IMR-90 (cell line): ENCODE results near the gene GALK1. TPM values are rescaled to one million over a fixed set of nuclear protein-coding genes. Genes with fewer than 3 reads are reported as not detected.
A peak's percentile ranks its signal among the peaks of the same experiment; 100 is the strongest.

Experiments
- ATAC-seq: fragments of 200-7000 bp; cut with Tn5 transposase; 2 replicates; pipeline ENCODE4 v1.9.1; 2020; ENCODE audit warnings: low read depth, mild to moderate bottlenecking, moderate library complexity
- BruUV-seq: library from RNA; stranded (reverse); fragments of 400-500 nt; replicated peaks from 2 replicates; lab custom pipeline; 2021; lab: Mats Ljungman, UMichigan
- CTCF ChIA-PET: fragments of 300-600 bp; formaldehyde crosslinking; extraction: SDS; loops from one replicate; lab custom pipeline; 2021; ENCODE audit warnings: antibody characterized with exemption; lab: Yijun Ruan, JAX
- POLR2A ChIA-PET: fragments of 300-600 bp; sonication (Branson Sonifier 250); formaldehyde crosslinking; loops from one replicate; lab custom pipeline; 2022; ENCODE audit warnings: antibody characterized with exemption; ENCODE audit not compliant: unreplicated experiment; lab: Charles Lee
- DNase-seq: peaks from one replicate; pipeline ENCODE4 v3.0.0; 2013
- H2AFZ ChIP-seq: replicated peaks from 2 replicates; pipeline ENCODE3; 2013; ENCODE audit warnings: low read length, mild to moderate bottlenecking; ENCODE audit not compliant: poor library complexity
- H2AK5ac ChIP-seq: 2 replicates; pipeline ENCODE4 v1.6.1; 2013; ENCODE audit warnings: low read depth, low read length, inconsistent platforms
- H2AK9ac ChIP-seq: replicated peaks from 2 replicates; pipeline ENCODE3; 2013; ENCODE audit warnings: mild to moderate bottlenecking, low read depth, low read length, moderate library complexity; ENCODE audit not compliant: poor library complexity
- H2BK120ac ChIP-seq: 2 replicates; pipeline ENCODE4 v1.6.1; 2013; ENCODE audit warnings: low read depth, low read length, inconsistent platforms
- H2BK15ac ChIP-seq: 3 replicates; pipeline ENCODE4 v1.6.1; 2013; ENCODE audit warnings: low read depth, low read length, inconsistent platforms
- H2BK20ac ChIP-seq: 2 replicates; pipeline ENCODE4 v1.6.1; 2013; ENCODE audit warnings: low read depth, mild to moderate bottlenecking, inconsistent platforms, low read length, moderate library complexity
- H2BK5ac ChIP-seq: 2 replicates; pipeline ENCODE4 v1.6.1; 2013; ENCODE audit warnings: mild to moderate bottlenecking, low read depth, low read length, inconsistent platforms; ENCODE audit not compliant: poor library complexity, severe bottlenecking
- H3K14ac ChIP-seq: replicated peaks from 2 replicates; pipeline ENCODE4 v1.6.1; 2013; ENCODE audit warnings: low read depth, low read length, inconsistent platforms
- H3K18ac ChIP-seq: 2 replicates; pipeline ENCODE4 v1.6.1; 2013; ENCODE audit warnings: low read depth, low read length, control low read depth
- H3K23ac ChIP-seq: 2 replicates; pipeline ENCODE4 v1.6.1; 2013; ENCODE audit warnings: low read depth, low read length, inconsistent platforms
- H3K27ac ChIP-seq: 2 replicates; pipeline ENCODE4 v1.5.1; 2013; ENCODE audit warnings: mild to moderate bottlenecking, control low read depth, low read length; ENCODE audit not compliant: insufficient read depth
- H3K27me3 ChIP-seq: 2 replicates; pipeline ENCODE4 v1.6.1; 2013; ENCODE audit warnings: low read length; ENCODE audit not compliant: control insufficient read depth, insufficient read depth
- H3K36me3 ChIP-seq: 2 replicates; pipeline ENCODE4 v1.6.1; 2013; ENCODE audit warnings: low read length, mixed read lengths; ENCODE audit not compliant: control insufficient read depth, insufficient read depth
- H3K4ac ChIP-seq: 2 replicates; pipeline ENCODE4 v1.6.1; 2013; ENCODE audit warnings: low read depth, low read length, inconsistent platforms
- H3K4me1 ChIP-seq: 2 replicates; pipeline ENCODE4 v1.6.1; 2013; ENCODE audit warnings: low read length, mixed read lengths; ENCODE audit not compliant: control insufficient read depth, insufficient read depth
- H3K4me2 ChIP-seq: 2 replicates; pipeline ENCODE4 v1.6.1; 2013; ENCODE audit warnings: low read depth, mild to moderate bottlenecking, control low read depth, low read length, moderate library complexity
- H3K4me3 ChIP-seq: 2 replicates; pipeline ENCODE4 v1.5.1; 2013; ENCODE audit warnings: low read depth, mild to moderate bottlenecking, control low read depth, low read length, moderate library complexity; ENCODE audit not compliant: insufficient read depth
- H3K56ac ChIP-seq: 2 replicates; pipeline ENCODE4 v1.6.1; 2013; ENCODE audit warnings: low read length, inconsistent platforms; ENCODE audit not compliant: insufficient read depth; ENCODE audit errors: extremely low read depth
- H3K79me1 ChIP-seq, 2 experiments: 2 replicates each; pipeline ENCODE4 v1.6.1; 2013; ENCODE audit warnings: low read length in 2 of 2, inconsistent platforms in 1 of 2, low read depth in 1 of 2
- H3K9ac ChIP-seq: 2 replicates; pipeline ENCODE4 v1.6.1; 2013; ENCODE audit warnings: low read depth, low read length, control low read depth
- H3K9me1 ChIP-seq: 2 replicates; pipeline ENCODE4 v1.6.1; 2013; ENCODE audit warnings: low read length, inconsistent platforms; ENCODE audit not compliant: insufficient read depth
- H3K9me3 ChIP-seq: 2 replicates; pipeline ENCODE4 v1.6.1; 2013; ENCODE audit warnings: low read length; ENCODE audit not compliant: control insufficient read depth, insufficient read depth
- H4K20me1 ChIP-seq: 2 replicates; pipeline ENCODE4 v1.6.1; 2013; ENCODE audit warnings: low read length, inconsistent platforms; ENCODE audit not compliant: insufficient read depth
- H4K5ac ChIP-seq: 2 replicates; pipeline ENCODE4 v1.6.1; 2013; ENCODE audit warnings: mild to moderate bottlenecking, low read depth, low read length, control low read depth
- H4K8ac ChIP-seq, 2 experiments: 2 replicates each; pipeline ENCODE4 v1.6.1; 2013; ENCODE audit warnings: low read depth in 2 of 2, low read length in 2 of 2, control low read depth in 1 of 2, inconsistent platforms in 1 of 2
- H4K91ac ChIP-seq: 2 replicates; pipeline ENCODE4 v1.6.1; 2013; ENCODE audit warnings: low read depth, low read length, inconsistent platforms; ENCODE audit not compliant: insufficient read depth
- BHLHE40 ChIP-seq: fragments of 150-350 bp; IDR thresholded peaks from 2 replicates; pipeline ENCODE4 v1.6.1; 2016; ENCODE audit warnings: mild to moderate bottlenecking, low read depth, low read length
- CEBPB ChIP-seq: IDR thresholded peaks from 2 replicates; pipeline ENCODE4 v1.6.1; 2012; ENCODE audit warnings: low read depth, low read length, improper control_type of control experiment
- CHD1 ChIP-seq: IDR thresholded peaks from 2 replicates; pipeline ENCODE4 v1.6.1; 2012; ENCODE audit warnings: low read depth, low read length, improper control_type of control experiment
- ELK1 ChIP-seq: fragments of 150-350 bp; IDR thresholded peaks from 2 replicates; pipeline ENCODE4 v1.6.1; 2016; ENCODE audit warnings: low read depth, mild to moderate bottlenecking, low read length, moderate library complexity, borderline replicate concordance
- FOS ChIP-seq: fragments of 150-350 bp; IDR thresholded peaks from 2 replicates; pipeline ENCODE4 v1.6.1; 2016; ENCODE audit warnings: low read depth, low read length
- MAFK ChIP-seq: IDR thresholded peaks from 2 replicates; pipeline ENCODE4 v1.6.1; 2012; ENCODE audit warnings: low read depth, low read length, improper control_type of control experiment
- MAZ ChIP-seq: IDR thresholded peaks from 2 replicates; pipeline ENCODE4 v1.6.1; 2012; ENCODE audit warnings: low read depth, mild to moderate bottlenecking, low read length, improper control_type of control experiment, moderate library complexity, borderline replicate concordance
- MXI1 ChIP-seq: IDR thresholded peaks from 2 replicates; pipeline ENCODE4 v1.6.1; 2012; ENCODE audit warnings: low read depth, mild to moderate bottlenecking, low read length, moderate library complexity, borderline replicate concordance
- NFE2L2 ChIP-seq: fragments of 150-350 bp; IDR thresholded peaks from 2 replicates; pipeline ENCODE4 v1.6.1; 2016; ENCODE audit warnings: low read depth, mild to moderate bottlenecking, low read length
- POLR2A ChIP-seq: IDR thresholded peaks from 2 replicates; pipeline ENCODE4 v1.6.1; 2012; ENCODE audit warnings: mild to moderate bottlenecking, low read depth, low read length
- RAD21 ChIP-seq: IDR thresholded peaks from 2 replicates; pipeline ENCODE4 v1.6.1; 2012; ENCODE audit warnings: low read length, improper control_type of control experiment
- RCOR1 ChIP-seq: IDR thresholded peaks from 2 replicates; pipeline ENCODE4 v1.6.1; 2012; ENCODE audit warnings: mild to moderate bottlenecking, low read length, improper control_type of control experiment; ENCODE audit not compliant: insufficient replicate concordance
- RFX5 ChIP-seq: IDR thresholded peaks from 2 replicates; pipeline ENCODE4 v1.8.0; 2012; ENCODE audit warnings: low read depth, mild to moderate bottlenecking, low read length, moderate library complexity
- SMC3 ChIP-seq: fragments of 150-350 bp; IDR thresholded peaks from 2 replicates; pipeline ENCODE4 v1.6.1; 2016; ENCODE audit warnings: low read depth, mild to moderate bottlenecking, antibody characterized with exemption, low read length, moderate library complexity
- WGBS, 2 experiments: methylation state at CpG; one replicate each; pipeline versions ENCODE4 v1.1.5 to v1.1.7; 2013; ENCODE audit warnings: missing lambda C conversion rate in 2 of 2; ENCODE audit not compliant: insufficient read length in 1 of 2; ENCODE audit errors: extremely low coverage in 2 of 2; 5-methylcytosine and 5-hydroxymethylcytosine counted together
- dilution Hi-C: fragments of 300-500 bp; cut with HindIII; formaldehyde crosslinking; loops from one replicate; pipeline ENCODE4 v1.14.3; 2018; ENCODE audit warnings: low sequenced_read_pairs; ENCODE audit not compliant: unreplicated experiment
- in situ Hi-C: fragments of 300-500 bp; cut with MboI; formaldehyde crosslinking; loops from 3 replicates; pipeline ENCODE4 v1.14.3; 2019; ENCODE audit warnings: low sequenced_read_pairs, inconsistent platforms, mixed read lengths
- intact Hi-C: fragments of 100-400 bp; cut with micrococcal nuclease; formaldehyde crosslinking; loops from 2 replicates; pipeline ENCODE4 v1.10.0; 2022
- polyA plus RNA-seq, 3 experiments: library from polyadenylated mRNA; depleted of rRNA; stranded (reverse); fragments of >200 nt; gene quantifications; 2 replicates each; pipeline ENCODE4 v1.2.3, GENCODE V29; 2012; ENCODE audit warnings: low replicate concordance in 1 of 3
- total RNA-seq: library from RNA; depleted of rRNA; stranded (reverse); fragments of >200 nt; gene quantifications from 2 replicates; pipeline ENCODE4 v1.2.3, GENCODE V29; 2012
- TF ChIP-seq, protein P1 (sequence below): conservative IDR thresholded peaks from 2 replicates; pipeline ENCODE4 v1.5.1; 2012; ENCODE audit warnings: mild to moderate bottlenecking, low read depth, low read length, improper control_type of control experiment
- TF ChIP-seq, protein P2 (sequence below): fragments of 150-350 bp; IDR thresholded peaks from 2 replicates; pipeline ENCODE4 v1.6.1; 2017; ENCODE audit warnings: mild to moderate bottlenecking, antibody characterized with exemption, low read length, low read depth

GALK1 gene
- total and polyA plus RNA-seq, 2 of the 4 experiments (the other 2 are of a cell fraction), result 19.9 to 21.9 TPM

- TF ChIP-seq RAD21 (no peak), RFX5 (no peak), CEBPB (no peak), NFE2L2 (no peak), BHLHE40 (no peak), MAZ (no peak), ELK1 (no peak), POLR2A (no peak), FOS (no peak), SMC3 (no peak), MAFK (no peak), RCOR1 (no peak), MXI1 (no peak), CHD1 (no peak)
- TF ChIP-seq, protein P1, sequence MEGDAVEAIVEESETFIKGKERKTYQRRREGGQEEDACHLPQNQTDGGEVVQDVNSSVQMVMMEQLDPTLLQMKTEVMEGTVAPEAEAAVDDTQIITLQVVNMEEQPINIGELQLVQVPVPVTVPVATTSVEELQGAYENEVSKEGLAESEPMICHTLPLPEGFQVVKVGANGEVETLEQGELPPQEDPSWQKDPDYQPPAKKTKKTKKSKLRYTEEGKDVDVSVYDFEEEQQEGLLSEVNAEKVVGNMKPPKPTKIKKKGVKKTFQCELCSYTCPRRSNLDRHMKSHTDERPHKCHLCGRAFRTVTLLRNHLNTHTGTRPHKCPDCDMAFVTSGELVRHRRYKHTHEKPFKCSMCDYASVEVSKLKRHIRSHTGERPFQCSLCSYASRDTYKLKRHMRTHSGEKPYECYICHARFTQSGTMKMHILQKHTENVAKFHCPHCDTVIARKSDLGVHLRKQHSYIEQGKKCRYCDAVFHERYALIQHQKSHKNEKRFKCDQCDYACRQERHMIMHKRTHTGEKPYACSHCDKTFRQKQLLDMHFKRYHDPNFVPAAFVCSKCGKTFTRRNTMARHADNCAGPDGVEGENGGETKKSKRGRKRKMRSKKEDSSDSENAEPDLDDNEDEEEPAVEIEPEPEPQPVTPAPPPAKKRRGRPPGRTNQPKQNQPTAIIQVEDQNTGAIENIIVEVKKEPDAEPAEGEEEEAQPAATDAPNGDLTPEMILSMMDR, result no peak
- TF ChIP-seq, protein P2, sequence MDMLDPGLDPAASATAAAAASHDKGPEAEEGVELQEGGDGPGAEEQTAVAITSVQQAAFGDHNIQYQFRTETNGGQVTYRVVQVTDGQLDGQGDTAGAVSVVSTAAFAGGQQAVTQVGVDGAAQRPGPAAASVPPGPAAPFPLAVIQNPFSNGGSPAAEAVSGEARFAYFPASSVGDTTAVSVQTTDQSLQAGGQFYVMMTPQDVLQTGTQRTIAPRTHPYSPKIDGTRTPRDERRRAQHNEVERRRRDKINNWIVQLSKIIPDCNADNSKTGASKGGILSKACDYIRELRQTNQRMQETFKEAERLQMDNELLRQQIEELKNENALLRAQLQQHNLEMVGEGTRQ, result no peak
- Histone ChIP-seq H3K4me2 (no peak overlapping the region), H4K8ac (no peak overlapping the region), H3K4me1 (no peaks in the 10 kb centered on the region), H3K23ac (no peak overlapping the region), H2BK15ac (no peak overlapping the region), H3K9me3 (no peaks in the 10 kb centered on the region), H4K91ac (no peak overlapping the region), H3K27ac (no peak overlapping the region), H4K5ac (no peak overlapping the region), H2BK5ac (no peak overlapping the region), H2AFZ (no peak overlapping the region), H3K9me1 (no peaks in the 10 kb centered on the region), H2BK20ac (no peak overlapping the region), H3K79me1 (no peaks in the 10 kb centered on the region), H3K56ac (no peak overlapping the region), H3K4me3 (no peak overlapping the region), H2AK9ac (peak overlapping the region; percentile 55), H3K27me3 (peaks cover 20% of the 10 kb centered on the region), H2AK5ac (no peak overlapping the region), H4K20me1 (no peaks in the 10 kb centered on the region), H3K14ac (no peak overlapping the region), H3K4ac (no peak overlapping the region), H2BK120ac (no peak overlapping the region), H3K9ac (no peak overlapping the region), H3K36me3 (no peaks in the 10 kb centered on the region), H3K18ac (no peak overlapping the region)
- DNase-seq (no peak), ATAC-seq (no peak)
- intact Hi-C loops, result no loop called here
- POLR2A ChIA-PET, result no interaction called here
- BruUV-seq, result no TSS peak
- CTCF ChIA-PET, result no interaction called here
- in situ Hi-C loops, result no loop called here
- WGBS, 2 experiments, result 87% methylated on average over 16 of the region's 24 CpGs; no CpG with 5 or more reads in 1 of the 2 experiments
- dilution Hi-C loops, result no loop called here
Measured at GRCh38 chr17:75730065-75730464, 34.9 kb downstream of the GALK1 start.
